ENCODE data around the gene ZNF329.

Gene ZNF329

DNA sequence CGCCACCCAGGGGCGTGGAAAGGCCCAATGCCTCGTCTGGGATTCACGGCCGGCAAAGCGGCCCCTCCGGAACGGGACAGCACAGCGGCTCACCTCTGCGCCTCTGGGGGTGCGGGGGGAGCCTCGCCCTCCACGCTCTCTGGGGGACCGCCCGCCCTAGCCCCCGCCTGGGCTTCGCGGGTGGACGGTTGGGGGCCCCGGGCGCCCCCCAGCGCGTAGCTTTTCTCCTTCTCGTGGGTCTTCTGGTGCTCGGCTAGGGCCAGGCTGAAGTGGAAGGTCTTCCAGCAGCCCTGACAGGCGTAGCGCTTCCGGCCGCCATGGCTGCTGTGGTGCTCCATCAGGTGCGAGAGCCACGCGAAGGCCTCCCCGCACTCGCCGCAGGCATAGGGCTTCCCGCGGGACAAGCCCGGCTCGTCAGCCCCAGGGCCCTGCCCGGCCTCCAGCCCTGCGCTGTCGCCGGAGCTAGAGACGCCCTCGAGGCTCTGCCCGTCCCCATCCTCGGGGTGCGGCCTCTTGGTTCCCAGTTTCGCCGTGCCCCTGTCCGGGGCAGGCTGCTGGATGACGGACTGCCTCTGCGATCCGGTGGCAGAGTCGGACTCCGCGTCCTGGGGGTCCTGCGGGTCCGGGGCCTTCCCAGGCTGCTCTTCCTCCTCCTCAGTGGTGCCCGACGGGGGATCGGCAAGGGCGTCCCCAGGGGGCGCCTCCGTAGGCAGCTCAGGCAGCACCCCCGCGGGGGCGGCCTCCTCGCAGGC is 65.8 kb downstream of the ZNF329 start:
- no peak for DNase-seq
- in situ Hi-C loops (cut with MboI; ENCODE audit: low pct_unique_long_range_greater_than_20kb, low sequenced_read_pairs), result no loop called here

DNA sequence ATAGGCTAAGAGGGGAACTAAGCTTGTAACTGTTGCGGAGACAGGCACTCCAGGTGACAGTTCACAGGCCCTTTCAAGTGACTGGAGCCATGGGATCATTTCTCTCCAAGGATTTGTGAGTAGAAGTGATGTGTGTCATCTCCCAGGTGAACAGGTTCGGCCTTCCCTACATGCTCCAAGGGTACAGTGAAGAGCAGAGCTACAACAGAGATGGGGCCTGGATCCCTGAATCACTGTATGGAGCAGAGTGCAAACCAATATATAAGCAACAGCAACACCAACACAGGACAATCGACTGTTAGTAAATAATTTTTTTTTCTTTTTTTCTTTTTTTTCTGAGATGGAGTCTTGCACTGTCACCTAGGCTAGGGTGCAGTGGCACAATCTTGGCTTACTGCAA is 67.6 kb downstream of the ZNF329 start:
- in situ Hi-C loops (cut with MboI; ENCODE audit: low pct_unique_long_range_greater_than_20kb, low sequenced_read_pairs), result no loop called here
- no peak for DNase-seq

DNA sequence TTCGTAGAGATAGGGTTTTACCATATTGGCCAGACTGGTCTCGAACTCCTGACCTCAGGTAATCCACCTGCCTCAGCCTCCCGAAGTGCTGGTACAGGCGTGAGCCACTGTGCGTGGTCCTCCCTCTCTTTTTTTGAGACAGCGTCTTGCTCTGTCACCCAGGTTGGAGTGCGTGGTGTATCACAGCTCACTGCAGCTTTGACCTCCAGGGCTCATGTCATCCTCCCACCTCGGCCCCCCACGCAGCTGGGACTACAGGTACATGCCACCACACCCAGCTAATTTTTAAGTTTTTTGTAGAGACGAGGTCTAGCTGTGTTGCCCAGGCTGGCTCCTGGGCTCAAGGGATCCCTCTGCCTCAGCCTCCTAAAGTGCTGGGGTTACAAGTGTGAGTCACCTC is 70.8 kb downstream of the ZNF329 start:
- DNase-seq, result no peak
- in situ Hi-C loops (cut with MboI; ENCODE audit: low pct_unique_long_range_greater_than_20kb, low sequenced_read_pairs), result no loop called here

Measured in KBM-7 (cell line).